ENCODE measurements around the gene INO80.

DNA sequence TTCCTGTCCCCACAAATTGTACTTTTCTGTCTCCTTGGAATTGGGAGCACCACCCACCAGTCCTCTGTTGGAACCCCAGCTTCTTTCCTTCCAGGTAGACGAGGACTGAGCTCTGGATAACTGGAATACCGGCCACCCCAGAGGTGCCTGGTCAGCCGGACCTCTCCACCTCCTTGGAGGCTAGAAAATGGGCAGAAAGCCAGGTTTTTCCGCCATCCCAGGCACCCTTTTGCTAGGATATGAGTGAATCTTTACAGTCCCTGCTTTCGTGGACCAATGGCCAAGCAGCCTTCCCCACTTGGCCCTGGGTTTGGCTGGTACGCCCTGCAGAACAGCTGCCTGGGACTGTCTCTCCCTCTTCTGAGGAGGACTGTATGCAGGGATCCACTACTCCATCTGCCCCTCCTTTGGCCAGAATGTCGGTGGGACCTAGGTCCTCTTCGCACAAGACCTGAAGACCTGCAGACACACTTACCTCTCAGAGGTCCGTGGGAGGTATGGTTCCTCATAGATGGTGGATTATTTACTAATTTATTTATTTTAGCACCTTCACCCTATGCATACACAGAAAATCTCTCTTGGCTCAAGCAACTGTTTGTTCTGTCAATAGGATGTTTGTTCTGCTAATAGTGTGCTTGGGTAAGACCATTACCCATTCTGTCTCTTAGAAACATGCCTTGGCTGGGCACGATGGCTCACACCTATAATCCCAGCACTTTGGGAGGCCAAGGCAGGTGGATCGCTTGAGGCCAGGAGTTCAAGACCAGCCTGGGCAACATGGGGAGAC lies 171.4 kb downstream of the INO80 start:
- TF ChIP-seq, protein P1, sequence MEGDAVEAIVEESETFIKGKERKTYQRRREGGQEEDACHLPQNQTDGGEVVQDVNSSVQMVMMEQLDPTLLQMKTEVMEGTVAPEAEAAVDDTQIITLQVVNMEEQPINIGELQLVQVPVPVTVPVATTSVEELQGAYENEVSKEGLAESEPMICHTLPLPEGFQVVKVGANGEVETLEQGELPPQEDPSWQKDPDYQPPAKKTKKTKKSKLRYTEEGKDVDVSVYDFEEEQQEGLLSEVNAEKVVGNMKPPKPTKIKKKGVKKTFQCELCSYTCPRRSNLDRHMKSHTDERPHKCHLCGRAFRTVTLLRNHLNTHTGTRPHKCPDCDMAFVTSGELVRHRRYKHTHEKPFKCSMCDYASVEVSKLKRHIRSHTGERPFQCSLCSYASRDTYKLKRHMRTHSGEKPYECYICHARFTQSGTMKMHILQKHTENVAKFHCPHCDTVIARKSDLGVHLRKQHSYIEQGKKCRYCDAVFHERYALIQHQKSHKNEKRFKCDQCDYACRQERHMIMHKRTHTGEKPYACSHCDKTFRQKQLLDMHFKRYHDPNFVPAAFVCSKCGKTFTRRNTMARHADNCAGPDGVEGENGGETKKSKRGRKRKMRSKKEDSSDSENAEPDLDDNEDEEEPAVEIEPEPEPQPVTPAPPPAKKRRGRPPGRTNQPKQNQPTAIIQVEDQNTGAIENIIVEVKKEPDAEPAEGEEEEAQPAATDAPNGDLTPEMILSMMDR (IDR thresholded peaks at IDR 0.05), result no peak
- TF ChIP-seq POLR2A (IDR thresholded peaks at IDR 0.05), result no peak
